Measurements from ENCODE around the gene CLEC7A.

Gene CLEC7A

DNA sequence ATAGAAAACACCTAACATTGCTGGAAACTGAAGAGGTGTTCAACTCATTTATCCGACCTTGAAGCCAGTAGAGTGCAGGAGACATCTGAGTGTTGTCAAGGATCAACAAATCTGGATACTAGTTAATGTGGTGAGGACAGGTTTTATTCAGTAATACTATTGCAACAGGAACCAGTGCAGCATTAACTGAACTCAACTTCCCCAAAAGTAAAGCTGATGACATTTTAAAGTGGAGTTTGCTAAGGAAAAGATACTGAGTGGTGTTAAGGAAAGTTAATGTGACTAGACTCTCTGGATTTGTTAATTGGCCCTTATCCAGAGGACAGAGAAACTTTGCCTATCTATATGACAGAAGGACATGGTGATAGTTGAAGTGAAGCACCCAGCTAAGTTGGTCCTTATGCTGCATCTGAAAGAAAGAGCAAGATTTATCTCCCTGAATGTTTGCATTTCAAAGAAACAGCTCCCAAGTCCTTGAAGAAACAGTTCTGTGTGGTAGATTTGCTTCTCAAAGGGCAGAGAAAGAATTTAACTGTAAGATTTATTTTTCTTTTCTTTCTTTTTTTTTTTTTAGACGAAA is 1.2 kb upstream of the CLEC7A start:
- H2AK5ac ChIP-seq (ENCODE audit: low read length) = no peak overlapping the region
- H3K23ac ChIP-seq (ENCODE audit: low read length) = no peak overlapping the region
- H3K27ac ChIP-seq (ENCODE audit: low read depth, low read length) = no peak overlapping the region
- no peak overlapping the region for H4K12ac ChIP-seq (ENCODE audit: low read depth, low read length)
- H3K4me2 ChIP-seq (ENCODE audit: low read length) = no peak overlapping the region
- H3K4me3 ChIP-seq (ENCODE audit: low read depth, low read length) = no peak overlapping the region
- no peak overlapping the region for H4K8ac ChIP-seq (ENCODE audit: low read depth, low read length)
- H3K14ac ChIP-seq (ENCODE audit: low read length) = no peak overlapping the region
- H3K79me1 ChIP-seq (ENCODE audit: low read length) = no peaks in the 10 kb centered on the region
- no peak overlapping the region for H3K18ac ChIP-seq (ENCODE audit: low read length)
- no peak overlapping the region for H3K9ac ChIP-seq (ENCODE audit: low read length)
- DNase-seq = no peak
- no peak overlapping the region for H2BK5ac ChIP-seq (ENCODE audit: low read depth, low read length, poor library complexity)
- no peaks in the 10 kb centered on the region for H3K4me1 ChIP-seq (ENCODE audit: control insufficient read depth in 1 of 2, insufficient read depth in 2 of 2, low read length in 2 of 2)
- H2BK120ac ChIP-seq (ENCODE audit: insufficient read depth, low read length, poor library complexity) = no peak overlapping the region
- no peak overlapping the region for H2AFZ ChIP-seq (ENCODE audit: insufficient read depth, low read length, poor library complexity)
- H3K27me3 ChIP-seq (ENCODE audit: insufficient read depth, low read length) = no peaks in the 10 kb centered on the region
- no peak overlapping the region for H4K91ac ChIP-seq (ENCODE audit: low read depth, low read length)
- no CpG with 5 or more reads among the region's 2 CpGs for WGBS (ENCODE audit: extremely low coverage, insufficient coverage, insufficient read length)
- no peak overlapping the region for H3K4ac ChIP-seq (ENCODE audit: low read depth, low read length)
- H3K9me3 ChIP-seq (ENCODE audit: insufficient read depth, low read depth, low read length) = no peaks in the 10 kb centered on the region
- no peaks in the 10 kb centered on the region for H3K79me2 ChIP-seq (ENCODE audit: control insufficient read depth, insufficient read depth, low read length, poor library complexity)
- H2BK12ac ChIP-seq (ENCODE audit: low read length) = no peak overlapping the region
- peaks cover 0 to 2% of the 10 kb centered on the region in 2 experiments for H3K36me3 ChIP-seq (ENCODE audit: control insufficient read depth in 1 of 2, insufficient read depth in 2 of 2, low read length in 2 of 2)

DNA sequence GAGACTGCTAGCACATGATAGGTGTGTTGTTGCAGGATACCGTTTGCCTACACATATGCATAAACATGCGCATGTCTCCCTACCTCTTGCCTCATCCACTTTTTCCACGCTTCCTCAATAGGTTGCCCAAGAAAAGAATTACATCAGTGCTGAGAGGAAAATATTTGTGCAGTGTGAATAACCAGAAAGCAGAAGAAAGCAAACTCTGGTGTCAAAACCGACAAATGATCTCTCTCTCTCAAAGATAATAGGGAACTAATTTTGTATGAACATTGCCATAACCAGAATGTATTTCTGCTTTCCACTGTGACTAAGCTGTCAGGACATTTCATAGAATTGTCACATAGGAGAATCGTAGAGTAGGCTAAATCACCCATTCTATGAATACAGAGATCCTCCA is 1.3 kb downstream of the CLEC7A start:
- no CpG with 5 or more reads among the region's 5 CpGs for WGBS (ENCODE audit: extremely low coverage, insufficient coverage, insufficient read length)

DNA sequence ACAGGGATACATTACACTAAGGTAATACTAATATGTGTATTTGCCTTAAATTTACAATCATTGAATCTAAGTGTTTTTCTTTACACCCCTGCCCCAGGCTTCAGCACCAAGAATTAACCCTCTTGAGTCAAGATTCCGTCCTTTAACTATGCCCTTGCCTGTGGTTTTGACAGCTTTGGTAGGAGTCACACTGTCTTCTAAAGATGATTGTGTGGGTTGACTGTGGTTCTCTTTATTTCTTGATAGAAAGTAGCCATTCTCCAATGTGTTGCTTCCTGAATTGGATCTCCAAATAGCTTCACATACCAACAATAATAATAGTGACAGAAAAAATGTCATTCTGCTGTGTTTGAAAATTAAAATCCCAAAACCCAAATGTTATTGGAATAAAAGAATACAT is 3.6 kb downstream of the CLEC7A start:
- Histone ChIP-seq H3K4me2 (ENCODE audit: low read length) (no peak overlapping the region), H3K79me2 (ENCODE audit: control insufficient read depth, insufficient read depth, low read length, poor library complexity) (no peaks in the 10 kb centered on the region), H2BK5ac (ENCODE audit: low read depth, low read length, poor library complexity) (no peak overlapping the region), H2BK120ac (ENCODE audit: insufficient read depth, low read length, poor library complexity) (no peak overlapping the region), H3K18ac (ENCODE audit: low read length) (no peak overlapping the region), H2AFZ (ENCODE audit: insufficient read depth, low read length, poor library complexity) (no peak overlapping the region), H3K14ac (ENCODE audit: low read length) (no peak overlapping the region), H3K79me1 (ENCODE audit: low read length) (no peaks in the 10 kb centered on the region), H3K9me3 (ENCODE audit: insufficient read depth, low read depth, low read length) (no peaks in the 10 kb centered on the region), H3K4ac (ENCODE audit: low read depth, low read length) (no peak overlapping the region), H3K23ac (ENCODE audit: low read length) (no peak overlapping the region), H3K9ac (ENCODE audit: low read length) (no peak overlapping the region), H3K36me3 (ENCODE audit: control insufficient read depth in 1 of 2, insufficient read depth in 2 of 2, low read length in 2 of 2) (no peaks in the 10 kb centered on the region), H3K27ac (ENCODE audit: low read depth, low read length) (no peak overlapping the region), H2BK12ac (ENCODE audit: low read length) (no peak overlapping the region), H4K91ac (ENCODE audit: low read depth, low read length) (no peak overlapping the region), H2AK5ac (ENCODE audit: low read length) (no peak overlapping the region), H4K8ac (ENCODE audit: low read depth, low read length) (no peak overlapping the region), H3K27me3 (ENCODE audit: insufficient read depth, low read length) (no peaks in the 10 kb centered on the region), H3K4me3 (ENCODE audit: low read depth, low read length) (no peak overlapping the region), H3K4me1 (ENCODE audit: control insufficient read depth in 1 of 2, insufficient read depth in 2 of 2, low read length in 2 of 2) (no peaks in the 10 kb centered on the region), H4K12ac (ENCODE audit: low read depth, low read length) (no peak overlapping the region)
- no peak for DNase-seq
- no CpG with 5 or more reads among the region's 1 CpG for WGBS (ENCODE audit: extremely low coverage, insufficient coverage, insufficient read length)

More for the DNA sequence above, 1.3 kb downstream of the CLEC7A start:
- Histone ChIP-seq H3K27ac (ENCODE audit: low read depth, low read length) (peak overlapping the region; percentile 17), H3K79me1 (ENCODE audit: low read length) (no peaks in the 10 kb centered on the region), H2BK120ac (ENCODE audit: insufficient read depth, low read length, poor library complexity) (no peak overlapping the region), H3K14ac (ENCODE audit: low read length) (no peak overlapping the region), H3K36me3 (ENCODE audit: control insufficient read depth in 1 of 2, insufficient read depth in 2 of 2, low read length in 2 of 2) (peaks cover 0 to 2% of the 10 kb centered on the region in 2 experiments), H3K27me3 (ENCODE audit: insufficient read depth, low read length) (no peaks in the 10 kb centered on the region), H4K91ac (ENCODE audit: low read depth, low read length) (no peak overlapping the region), H3K4me3 (ENCODE audit: low read depth, low read length) (no peak overlapping the region), H3K23ac (ENCODE audit: low read length) (no peak overlapping the region), H3K4me1 (ENCODE audit: control insufficient read depth in 1 of 2, insufficient read depth in 2 of 2, low read length in 2 of 2) (no peaks in the 10 kb centered on the region), H3K79me2 (ENCODE audit: control insufficient read depth, insufficient read depth, low read length, poor library complexity) (no peaks in the 10 kb centered on the region), H2AK5ac (ENCODE audit: low read length) (no peak overlapping the region), H2BK5ac (ENCODE audit: low read depth, low read length, poor library complexity) (no peak overlapping the region), H4K8ac (ENCODE audit: low read depth, low read length) (no peak overlapping the region), H4K12ac (ENCODE audit: low read depth, low read length) (no peak overlapping the region), H2AFZ (ENCODE audit: insufficient read depth, low read length, poor library complexity) (no peak overlapping the region), H3K4me2 (ENCODE audit: low read length) (no peak overlapping the region), H3K9ac (ENCODE audit: low read length) (no peak overlapping the region), H3K18ac (ENCODE audit: low read length) (no peak overlapping the region), H3K9me3 (ENCODE audit: insufficient read depth, low read depth, low read length) (no peaks in the 10 kb centered on the region), H3K4ac (ENCODE audit: low read depth, low read length) (no peak overlapping the region), H2BK12ac (ENCODE audit: low read length) (no peak overlapping the region)
- peak; percentile 16 to 74 for DNase-seq

DNA sequence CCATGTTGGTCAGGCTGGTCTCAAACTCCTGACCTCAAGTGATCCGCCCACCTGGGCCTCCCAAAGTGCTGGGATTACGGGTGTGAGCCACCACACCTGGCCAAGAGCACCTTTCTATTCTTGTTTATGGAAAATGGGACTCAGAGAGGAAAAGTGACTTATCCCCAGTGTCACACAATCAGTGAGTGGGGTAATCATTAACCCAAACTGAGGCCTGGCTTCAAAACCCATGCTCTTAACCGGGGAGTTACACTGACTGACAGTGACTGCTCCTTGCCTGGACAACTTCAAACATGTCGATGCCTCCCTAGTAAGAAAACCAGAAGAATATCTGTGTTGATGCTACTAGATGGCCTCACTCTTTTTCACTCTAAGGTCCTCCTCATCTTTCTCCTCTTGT is 7.3 kb downstream of the CLEC7A start:
- no peak overlapping the region for H2AFZ ChIP-seq (ENCODE audit: insufficient read depth, low read length, poor library complexity)
- H3K79me2 ChIP-seq (ENCODE audit: control insufficient read depth, insufficient read depth, low read length, poor library complexity) = no peaks in the 10 kb centered on the region
- no peaks in the 10 kb centered on the region for H3K36me3 ChIP-seq (ENCODE audit: control insufficient read depth in 1 of 2, insufficient read depth in 2 of 2, low read length in 2 of 2)
- no peak overlapping the region for H3K4me3 ChIP-seq (ENCODE audit: low read depth, low read length)
- no peaks in the 10 kb centered on the region for H3K4me1 ChIP-seq (ENCODE audit: control insufficient read depth in 1 of 2, insufficient read depth in 2 of 2, low read length in 2 of 2)
- no peak overlapping the region for H4K8ac ChIP-seq (ENCODE audit: low read depth, low read length)
- no peak overlapping the region for H3K14ac ChIP-seq (ENCODE audit: low read length)
- H2BK5ac ChIP-seq (ENCODE audit: low read depth, low read length, poor library complexity) = no peak overlapping the region
- H3K18ac ChIP-seq (ENCODE audit: low read length) = no peak overlapping the region
- no peak overlapping the region for H2BK120ac ChIP-seq (ENCODE audit: insufficient read depth, low read length, poor library complexity)
- no peak overlapping the region for H3K9ac ChIP-seq (ENCODE audit: low read length)
- no peaks in the 10 kb centered on the region for H3K79me1 ChIP-seq (ENCODE audit: low read length)
- H2BK12ac ChIP-seq (ENCODE audit: low read length) = no peak overlapping the region
- no peaks in the 10 kb centered on the region for H3K9me3 ChIP-seq (ENCODE audit: insufficient read depth, low read depth, low read length)
- no peaks in the 10 kb centered on the region for H3K27me3 ChIP-seq (ENCODE audit: insufficient read depth, low read length)
- no CpG with 5 or more reads among the region's 4 CpGs for WGBS (ENCODE audit: extremely low coverage, insufficient coverage, insufficient read length)
- no peak overlapping the region for H3K4ac ChIP-seq (ENCODE audit: low read depth, low read length)
- DNase-seq = no peak
- H3K23ac ChIP-seq (ENCODE audit: low read length) = no peak overlapping the region
- H4K91ac ChIP-seq (ENCODE audit: low read depth, low read length) = no peak overlapping the region
- H3K27ac ChIP-seq (ENCODE audit: low read depth, low read length) = no peak overlapping the region
- H4K12ac ChIP-seq (ENCODE audit: low read depth, low read length) = no peak overlapping the region
- no peak overlapping the region for H2AK5ac ChIP-seq (ENCODE audit: low read length)
- no peak overlapping the region for H3K4me2 ChIP-seq (ENCODE audit: low read length)

Measured in trophoblast cell (in vitro differentiated cells and primary cell).